SHP77 (cell line): ENCODE results near the gene C2orf92.

Experiments used
- DNase-seq, 2 experiments: peaks; one replicate each; lab custom pipeline; 2025; lab: John Stamatoyannopoulos, UW

C2orf92 gene

DNA sequence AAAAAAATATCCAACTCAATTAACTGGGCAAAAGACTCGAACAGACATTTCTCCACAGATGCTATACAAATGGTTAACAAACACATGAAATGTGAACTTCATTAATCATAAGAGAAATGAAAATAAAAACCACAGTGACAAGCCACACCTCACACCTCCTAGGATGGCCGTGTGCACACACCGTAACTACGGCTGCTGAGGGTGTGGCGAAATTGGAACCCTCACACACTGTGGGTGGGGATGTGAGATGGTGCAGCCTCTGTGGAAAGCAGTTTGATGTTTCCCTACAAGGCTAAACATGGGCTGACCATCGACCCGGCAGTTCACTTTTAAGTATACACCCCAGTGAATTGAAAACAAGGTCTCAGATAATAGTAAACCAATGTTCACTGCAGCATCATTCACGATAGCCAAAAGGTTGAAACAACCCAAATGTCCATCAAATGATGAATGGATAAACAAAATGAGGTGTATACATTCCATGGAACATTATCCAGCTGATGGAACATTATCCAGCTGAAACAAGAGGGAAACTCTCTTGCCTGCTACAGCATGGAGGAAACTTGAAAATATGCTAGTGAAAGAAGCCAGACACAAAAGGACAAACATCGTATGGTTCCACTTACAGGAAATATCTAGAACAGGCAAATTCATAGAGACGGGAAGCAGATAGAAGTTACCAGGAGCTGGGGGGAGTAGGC, 76.1 kb downstream of the C2orf92 start:
- DNase-seq, result no peak

DNA sequence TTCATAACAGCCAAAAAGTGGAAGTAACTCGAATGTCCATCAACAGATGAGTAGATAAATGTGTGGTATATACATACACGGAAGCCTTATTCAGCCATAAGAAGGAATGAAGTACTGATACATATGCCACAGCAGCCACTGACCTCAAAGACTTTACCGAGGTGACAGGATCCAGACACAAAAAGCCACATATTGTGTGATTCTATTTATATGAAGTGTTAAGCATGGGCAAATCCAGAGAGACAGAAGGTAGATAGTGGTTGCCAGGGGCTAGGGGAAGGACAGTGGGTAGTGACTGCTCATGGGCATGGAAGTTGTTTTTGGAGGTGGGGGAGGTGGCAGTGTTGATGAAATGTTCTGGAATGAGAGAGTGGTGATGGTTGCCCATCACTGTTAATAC, 77.8 kb downstream of the C2orf92 start:
- DNase-seq, result no peak

DNA sequence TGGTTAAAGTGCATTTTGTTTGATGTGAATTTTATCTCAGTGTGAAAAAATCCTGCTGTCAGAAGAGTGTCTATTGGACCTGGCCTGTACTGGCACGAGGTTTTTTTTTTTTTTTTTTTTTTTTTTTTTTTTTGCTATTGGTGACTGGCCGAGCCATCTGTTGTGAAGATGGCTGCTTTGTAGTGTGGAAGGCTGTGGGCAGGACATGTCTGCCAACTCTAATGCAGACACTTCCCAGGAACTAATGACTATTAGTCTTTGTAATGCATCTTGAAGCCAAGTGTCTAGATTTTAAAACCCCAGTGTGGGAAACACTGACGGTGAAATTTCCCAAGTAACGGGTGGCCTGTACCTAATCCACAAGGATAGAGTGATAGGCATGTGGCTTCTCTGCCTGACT, 78.2 kb downstream of the C2orf92 start:
- no peak for DNase-seq

DNA sequence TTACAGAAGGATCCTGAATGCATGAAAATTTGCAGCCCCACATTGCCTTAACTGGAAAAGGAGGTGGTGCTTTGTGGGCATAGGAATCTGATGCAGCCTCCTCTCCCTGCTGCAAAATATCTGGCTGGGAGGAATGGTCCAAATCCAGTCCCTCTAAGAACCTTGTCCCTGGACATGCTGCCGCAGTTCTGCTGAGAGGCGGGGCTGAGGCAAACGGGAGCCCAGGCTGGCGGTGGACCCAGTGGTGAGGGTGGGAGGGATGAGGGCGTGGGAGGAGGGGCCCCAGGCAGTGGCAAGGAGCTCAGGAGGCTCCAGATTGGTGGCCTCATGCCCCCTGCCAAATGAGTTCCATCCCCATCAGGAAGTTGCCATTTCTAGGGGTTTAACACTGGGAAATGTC, 80.1 kb downstream of the C2orf92 start:
- DNase-seq, result no peak

DNA sequence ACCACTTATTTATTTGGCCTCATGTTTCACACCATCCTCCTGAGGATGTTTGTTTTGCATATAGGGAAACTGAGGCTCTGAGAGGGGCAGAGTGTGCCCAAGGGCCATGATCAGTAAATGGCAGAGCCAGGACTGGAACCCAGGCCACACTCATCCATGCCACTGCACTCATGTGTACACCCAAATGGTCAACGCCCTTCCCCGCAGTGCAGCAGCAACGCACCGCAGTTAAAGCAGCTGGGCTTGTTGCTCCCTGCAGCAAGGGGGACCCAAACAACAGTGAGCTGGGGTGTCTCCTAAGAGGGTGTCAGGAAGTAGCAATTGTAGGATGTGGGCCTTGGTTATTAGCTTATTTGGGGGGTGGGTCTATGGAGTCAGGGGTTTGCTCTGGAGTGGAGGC, 80.5 kb downstream of the C2orf92 start:
- no peak for DNase-seq

DNA sequence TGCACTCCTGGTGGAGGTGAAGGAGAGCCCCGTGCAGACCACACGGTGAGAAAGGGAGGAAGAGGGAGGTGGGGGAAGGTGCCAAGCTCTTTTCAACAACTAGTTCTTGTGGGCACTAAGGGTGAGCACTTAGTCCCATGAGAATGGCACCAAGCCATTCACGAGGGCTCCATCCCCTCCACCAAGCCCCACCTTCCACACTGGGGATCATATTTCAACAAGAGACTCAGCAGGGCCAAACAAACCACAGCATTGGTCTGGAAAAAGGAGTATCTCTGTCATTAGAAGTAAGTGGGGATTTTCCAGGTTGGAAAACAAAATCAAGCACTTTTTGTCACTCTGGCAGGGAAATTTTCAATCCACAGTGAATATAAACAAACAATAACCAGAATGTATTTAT, 82.2 kb downstream of the C2orf92 start:
- no peak for DNase-seq
